Upper lobe of left lung (tissue), 6 donors: ENCODE results near the gene ZNF76. TPM values are rescaled to one million over a fixed set of nuclear protein-coding genes. Genes with fewer than 3 reads are reported as not detected.

Experiments used
- ATAC-seq, 2 donors: fragments of 200-7000 bp; cut with Tn5 transposase; one replicate each; pipeline ENCODE4 v1.9.1; 2022; ENCODE audit warnings: mild to moderate bottlenecking in 2 of 2, moderate library complexity in 2 of 2; ENCODE audit not compliant: low FRiP score in 2 of 2
- DNase-seq, 2 donors: peaks; one replicate each; pipeline ENCODE4 v3.0.0-alpha.2; 2019 to 2020
- H3K27ac ChIP-seq, 4 donors: fragments of 200-600 bp; sonication (generic); one replicate each; pipeline ENCODE4 v1.5.1; 2016 to 2019
- H3K27me3 ChIP-seq, 4 donors: fragments of 200-600 bp; sonication (generic); one replicate each; pipeline ENCODE4 v1.5.1; 2017 to 2019
- H3K36me3 ChIP-seq, 4 donors: fragments of 200-600 bp; sonication (generic); one replicate each; pipeline ENCODE4 v1.5.1; 2016 to 2019
- H3K4me1 ChIP-seq, 4 donors: fragments of 200-600 bp; sonication (generic); one replicate each; pipeline ENCODE4 v1.5.1; 2018 to 2019
- H3K4me3 ChIP-seq, 4 donors: fragments of 200-600 bp; sonication (generic); one replicate each; pipeline ENCODE4 v1.5.1; 2017 to 2019; ENCODE audit warnings: mild to moderate bottlenecking in 2 of 4, moderate library complexity in 1 of 4
- H3K9me3 ChIP-seq, 4 donors: fragments of 200-600 bp; sonication (generic); one replicate each; pipeline ENCODE4 v1.5.1; 2018 to 2019
- EP300 ChIP-seq, 4 donors: sonication (generic); formaldehyde crosslinking; IDR thresholded peaks; one replicate each; pipeline ENCODE4 v1.5.1; 2017; ENCODE audit warnings: antibody characterized with exemption in 4 of 4, control low read depth in 2 of 4
- POLR2A ChIP-seq, 4 donors: fragments of 450-650 bp; IDR thresholded peaks; one replicate each; pipeline ENCODE4 v1.5.1; 2016 to 2017; ENCODE audit warnings: antibody characterized with exemption in 4 of 4, mild to moderate bottlenecking in 2 of 4
- POLR2AphosphoS5 ChIP-seq, 2 donors: sonication (generic); formaldehyde crosslinking; IDR thresholded peaks; one replicate each; pipeline ENCODE4 v1.5.1; 2017; ENCODE audit warnings: antibody characterized with exemption in 2 of 2
- WGBS, 2 donors: methylation state at CpG; one replicate each; pipeline ENCODE4 v1.1.5; 2017 to 2018; 5-methylcytosine and 5-hydroxymethylcytosine counted together
- total RNA-seq, 6 donors: library from RNA; depleted of rRNA in 4 of 6; stranded (reverse); fragments of >200 nt in 4 of 6; gene quantifications; one replicate each; pipeline versions ENCODE4 v1.1.0 to v1.2.1, GENCODE V29; 2016 to 2021
- TF ChIP-seq, protein P1 (sequence below), 6 experiments: fragments of 450-650 bp in 4 of 6; fragments of 200-600 bp in 2 of 6; sonication (generic) in 2 of 6; IDR thresholded peaks; one replicate each; pipeline ENCODE4 v1.5.1; 2016 to 2019; ENCODE audit warnings: antibody characterized with exemption in 6 of 6
- donor health status: DM: no; HTN: no; CAD: no; lungs with moderate emphysema.
- donor health status: DM: no; HTN: yes; CAD: no; lungs with severe emphysema.

Gene ZNF76
- total RNA-seq, 6 donors from 2014 or later, result 26.8 to 242 (median 38.1) TPM

GRCh38 chr6:35343092-35343834 lies 83.7 kb downstream of the ZNF76 start:
- H3K36me3 ChIP-seq, result peaks cover 0 to 19% (median 13%) of the 10 kb centered on the region in 4 donors
- peak overlapping the region; percentile 60 to 88 (median 84) for H3K4me3 ChIP-seq
- peak overlapping the region; percentile 86 to 96 (median 92) for H3K27ac ChIP-seq
- TF ChIP-seq EP300 (IDR thresholded peaks at IDR 0.05), result peak in 1 of 4 donors; percentile 42
- TF ChIP-seq POLR2A (IDR thresholded peaks at IDR 0.05), result peak in 1 of 4 donors; percentile 31
- peak in 1 of 2 donors; percentile 69 for TF ChIP-seq POLR2AphosphoS5 (IDR thresholded peaks at IDR 0.05)
- TF ChIP-seq, protein P1, sequence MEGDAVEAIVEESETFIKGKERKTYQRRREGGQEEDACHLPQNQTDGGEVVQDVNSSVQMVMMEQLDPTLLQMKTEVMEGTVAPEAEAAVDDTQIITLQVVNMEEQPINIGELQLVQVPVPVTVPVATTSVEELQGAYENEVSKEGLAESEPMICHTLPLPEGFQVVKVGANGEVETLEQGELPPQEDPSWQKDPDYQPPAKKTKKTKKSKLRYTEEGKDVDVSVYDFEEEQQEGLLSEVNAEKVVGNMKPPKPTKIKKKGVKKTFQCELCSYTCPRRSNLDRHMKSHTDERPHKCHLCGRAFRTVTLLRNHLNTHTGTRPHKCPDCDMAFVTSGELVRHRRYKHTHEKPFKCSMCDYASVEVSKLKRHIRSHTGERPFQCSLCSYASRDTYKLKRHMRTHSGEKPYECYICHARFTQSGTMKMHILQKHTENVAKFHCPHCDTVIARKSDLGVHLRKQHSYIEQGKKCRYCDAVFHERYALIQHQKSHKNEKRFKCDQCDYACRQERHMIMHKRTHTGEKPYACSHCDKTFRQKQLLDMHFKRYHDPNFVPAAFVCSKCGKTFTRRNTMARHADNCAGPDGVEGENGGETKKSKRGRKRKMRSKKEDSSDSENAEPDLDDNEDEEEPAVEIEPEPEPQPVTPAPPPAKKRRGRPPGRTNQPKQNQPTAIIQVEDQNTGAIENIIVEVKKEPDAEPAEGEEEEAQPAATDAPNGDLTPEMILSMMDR (IDR thresholded peaks at IDR 0.05), result no peak
- H3K9me3 ChIP-seq, result no peaks in the 10 kb centered on the region
- no peaks in the 10 kb centered on the region for H3K27me3 ChIP-seq
- DNase-seq (peak in 1 of 2 donors; percentile 47), ATAC-seq (peak in 1 of 2 donors; percentile 57)
- peaks cover 19 to 33% (median 25%) of the 10 kb centered on the region in 4 donors for H3K4me1 ChIP-seq
- WGBS, 2 donors, result 9 to 14% methylated on average over 13 of the region's 13 CpGs

GRCh38 chr6:35343835-35344550 lies 84.5 kb downstream of the ZNF76 start:
- peaks cover 5 to 26% (median 20%) of the 10 kb centered on the region in 4 donors for H3K36me3 ChIP-seq
- peak overlapping the region in 3 of 4 donors; percentile 84 to 88 (median 85) for H3K4me3 ChIP-seq
- no peaks in the 10 kb centered on the region for H3K9me3 ChIP-seq
- ATAC-seq, result no peak
- peaks cover 19 to 34% (median 25%) of the 10 kb centered on the region in 4 donors for H3K4me1 ChIP-seq
- no peak for DNase-seq
- peak overlapping the region; percentile 86 to 96 (median 92) for H3K27ac ChIP-seq
- 56 to 60% methylated on average over 6 of the region's 6 CpGs for WGBS, 2 donors
- TF ChIP-seq, protein P1 (IDR thresholded peaks at IDR 0.05), result no peak
- TF ChIP-seq POLR2A (IDR thresholded peaks at IDR 0.05) (no peak), EP300 (IDR thresholded peaks at IDR 0.05) (no peak)
- no peaks in the 10 kb centered on the region for H3K27me3 ChIP-seq

Other genes with a start within 250 kb of the ZNF76 start
- under 1 TPM in 3 of 6 donors, not detected in 3; 0.30 to 0.89 (median 0.46) TPM for gene TCP11, start 118.4 kb upstream of the ZNF76 start, total RNA-seq
- gene SCUBE3, start 45.8 kb upstream of the ZNF76 start, total RNA-seq, result 1 to 10 TPM in 2 of 6 donors, under 1 TPM in 4; under 0.01 to 1.2 (median 0.48) TPM
- gene DEF6, start 38.1 kb downstream of the ZNF76 start, total RNA-seq, result 10 to 100 TPM in 5 of 6 donors, 1 to 10 TPM in 1; 10.0 to 39.8 (median 23.4) TPM
- gene PPARD, start 82.8 kb downstream of the ZNF76 start, total RNA-seq, result 10 to 100 TPM; 14.8 to 48.2 (median 31.5) TPM
- 10 to 100 TPM in 3 of 6 donors, 1 to 10 TPM in 3; 6.1 to 13.3 (median 9.3) TPM for gene FANCE, start 192.6 kb downstream of the ZNF76 start, total RNA-seq
- 1,000 to 10,000 TPM in 2 of 6 donors, 100 to 1,000 TPM in 4; 474 to 1,092 (median 918) TPM for gene RPL10A, start 208.7 kb downstream of the ZNF76 start, total RNA-seq
- gene TEAD3, start 237.3 kb downstream of the ZNF76 start, total RNA-seq, result 10 to 100 TPM; 19.0 to 28.2 (median 21.2) TPM